ENCODE data around the gene RHBG.

DNA sequence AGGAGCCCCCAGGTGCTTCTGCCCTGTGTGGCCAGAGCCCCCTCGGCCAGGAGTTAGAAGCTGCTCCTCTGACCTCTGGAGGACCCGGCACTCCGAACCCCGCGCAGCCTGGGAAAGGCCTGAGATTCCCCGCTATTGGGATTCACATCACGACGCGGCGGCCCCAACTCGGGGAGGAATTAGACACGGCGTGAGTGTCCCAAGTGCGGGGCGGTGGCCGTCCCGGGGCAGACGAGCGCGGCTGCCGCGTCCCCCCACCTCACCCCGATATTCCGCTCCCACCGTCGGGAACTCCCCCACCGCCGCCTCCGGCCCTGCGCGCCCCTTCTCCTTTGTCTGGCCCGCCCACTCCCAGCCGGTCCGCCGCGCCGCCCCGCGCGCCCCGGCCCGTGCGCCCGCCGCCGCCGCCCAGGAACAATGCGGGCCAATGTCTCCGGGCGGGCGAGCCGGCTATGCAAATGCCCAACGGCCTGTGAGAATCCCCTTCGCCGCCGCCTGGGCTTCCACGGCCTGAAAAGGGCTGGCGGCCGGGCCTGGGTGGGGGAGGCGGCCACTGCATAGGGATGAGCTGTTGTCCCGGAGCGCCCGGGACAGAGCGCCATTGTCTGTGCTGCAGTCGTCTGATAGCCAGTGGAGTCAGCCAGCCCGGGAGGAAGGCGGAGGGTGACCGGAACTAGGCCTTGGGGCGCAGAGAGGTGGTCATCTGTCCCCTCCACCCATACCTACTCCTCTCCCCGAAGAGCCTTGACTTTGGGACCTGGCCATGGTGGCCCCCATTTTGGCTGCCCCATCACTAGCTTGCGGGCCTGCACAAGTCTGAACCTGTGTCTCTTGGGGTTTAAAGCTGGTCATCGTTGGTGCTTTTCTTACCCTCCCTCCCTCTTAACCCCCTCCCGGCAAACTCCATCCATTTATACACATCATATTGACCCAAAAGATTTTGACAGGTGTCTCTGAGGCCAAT is 19.4 kb downstream of the RHBG start:
- TF ChIP-seq POLR2A (IDR thresholded peaks at IDR 0.05), result no peak
- TF ChIP-seq, protein P1, sequence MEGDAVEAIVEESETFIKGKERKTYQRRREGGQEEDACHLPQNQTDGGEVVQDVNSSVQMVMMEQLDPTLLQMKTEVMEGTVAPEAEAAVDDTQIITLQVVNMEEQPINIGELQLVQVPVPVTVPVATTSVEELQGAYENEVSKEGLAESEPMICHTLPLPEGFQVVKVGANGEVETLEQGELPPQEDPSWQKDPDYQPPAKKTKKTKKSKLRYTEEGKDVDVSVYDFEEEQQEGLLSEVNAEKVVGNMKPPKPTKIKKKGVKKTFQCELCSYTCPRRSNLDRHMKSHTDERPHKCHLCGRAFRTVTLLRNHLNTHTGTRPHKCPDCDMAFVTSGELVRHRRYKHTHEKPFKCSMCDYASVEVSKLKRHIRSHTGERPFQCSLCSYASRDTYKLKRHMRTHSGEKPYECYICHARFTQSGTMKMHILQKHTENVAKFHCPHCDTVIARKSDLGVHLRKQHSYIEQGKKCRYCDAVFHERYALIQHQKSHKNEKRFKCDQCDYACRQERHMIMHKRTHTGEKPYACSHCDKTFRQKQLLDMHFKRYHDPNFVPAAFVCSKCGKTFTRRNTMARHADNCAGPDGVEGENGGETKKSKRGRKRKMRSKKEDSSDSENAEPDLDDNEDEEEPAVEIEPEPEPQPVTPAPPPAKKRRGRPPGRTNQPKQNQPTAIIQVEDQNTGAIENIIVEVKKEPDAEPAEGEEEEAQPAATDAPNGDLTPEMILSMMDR (IDR thresholded peaks at IDR 0.05), result no peak
